ENCODE measurements around the gene TRIM44.
"Not testable (repeated sequence)": the region's sequence is repeated elsewhere in the genome, so short reads cannot be mapped to it uniquely, and the experiment has no call there.

TRIM44 gene

DNA sequence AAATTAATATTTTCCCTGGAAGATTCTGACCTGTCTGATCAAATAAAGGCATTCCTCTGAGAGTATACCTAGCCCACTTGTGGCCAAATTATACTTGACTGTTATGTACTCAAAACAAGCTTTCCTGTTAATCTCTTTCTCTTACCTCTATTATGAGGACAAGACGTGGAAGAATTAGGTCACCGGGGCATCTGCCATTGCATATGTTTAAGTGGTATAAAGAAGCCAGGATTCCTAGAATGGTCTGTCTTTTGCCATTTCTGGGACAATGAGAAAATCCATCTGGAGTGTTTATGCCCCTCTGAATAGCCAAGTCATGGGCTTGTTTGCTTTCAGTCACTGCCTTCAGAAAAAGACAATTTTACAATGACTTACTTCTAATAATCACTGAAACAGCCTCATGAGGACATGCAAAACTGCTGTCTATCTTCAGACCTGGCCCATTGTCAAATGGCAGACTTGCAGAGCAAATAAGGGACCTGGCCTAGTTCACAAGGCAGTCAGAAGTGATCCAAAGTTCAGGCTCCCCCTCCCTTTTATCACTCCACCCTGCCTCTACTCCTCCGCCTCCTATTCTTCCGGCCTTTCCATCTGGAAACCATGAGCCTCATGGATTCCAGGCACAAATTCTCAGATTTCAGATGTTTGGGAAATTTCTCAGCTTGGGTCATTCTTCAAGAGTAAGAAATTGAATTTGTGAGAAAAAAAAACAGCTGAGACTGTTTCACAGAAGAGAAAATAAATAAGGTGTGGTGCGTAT is 153.2 kb downstream of the TRIM44 start:
- no peak for DNase-seq (ENCODE audit: low spot score)

DNA sequence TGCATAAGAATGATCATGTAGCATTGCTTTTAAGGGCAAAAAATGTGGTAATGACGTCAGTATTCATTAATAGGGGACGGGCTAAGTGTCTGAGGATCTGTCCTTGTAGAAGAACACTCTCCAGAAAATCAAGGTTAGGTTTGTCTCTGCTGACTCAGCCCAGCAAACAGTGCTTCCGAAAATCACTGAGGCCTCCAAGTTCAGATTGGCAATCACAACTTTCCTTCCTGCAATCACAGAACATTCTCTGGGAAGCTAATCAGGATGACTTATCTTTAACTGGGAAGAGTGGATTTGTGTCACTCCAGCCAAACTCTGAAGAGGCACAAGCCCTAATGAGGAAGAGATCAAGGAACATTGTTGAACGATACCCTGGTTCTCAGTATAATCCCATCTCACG is 158.0 kb downstream of the TRIM44 start:
- DNase-seq (ENCODE audit: low spot score): no peak

DNA sequence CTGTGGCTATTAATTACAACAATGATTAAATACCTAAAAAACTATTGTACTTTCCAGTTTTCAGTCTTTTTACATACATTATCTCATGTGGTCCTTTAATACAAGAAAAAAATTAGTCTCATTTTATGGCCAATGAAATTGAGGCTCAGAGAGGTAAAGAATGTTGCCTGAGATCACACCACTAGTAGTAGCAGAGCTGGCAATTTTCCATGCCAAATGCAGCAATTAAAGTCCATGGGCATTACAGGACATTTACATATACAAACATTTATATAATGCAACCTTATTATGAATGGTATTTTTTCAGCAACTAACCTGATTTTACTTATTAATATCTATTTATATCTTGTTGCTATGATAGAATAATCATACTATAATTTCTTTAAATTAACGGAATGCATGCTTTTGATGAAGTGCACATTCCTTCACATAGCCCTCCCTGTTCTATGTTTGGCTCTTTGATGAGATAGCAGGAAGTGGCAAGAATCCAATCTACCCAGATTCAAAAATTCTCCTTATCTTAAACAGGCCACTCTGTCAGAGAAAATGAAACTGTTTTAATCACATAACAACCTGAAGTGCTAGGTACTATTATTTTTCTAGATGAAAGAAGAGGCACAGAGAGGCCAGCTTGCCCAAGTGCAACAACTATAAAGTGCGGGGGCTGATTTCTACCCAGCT is 160.4 kb downstream of the TRIM44 start:
- no peak for DNase-seq (ENCODE audit: low spot score)

DNA sequence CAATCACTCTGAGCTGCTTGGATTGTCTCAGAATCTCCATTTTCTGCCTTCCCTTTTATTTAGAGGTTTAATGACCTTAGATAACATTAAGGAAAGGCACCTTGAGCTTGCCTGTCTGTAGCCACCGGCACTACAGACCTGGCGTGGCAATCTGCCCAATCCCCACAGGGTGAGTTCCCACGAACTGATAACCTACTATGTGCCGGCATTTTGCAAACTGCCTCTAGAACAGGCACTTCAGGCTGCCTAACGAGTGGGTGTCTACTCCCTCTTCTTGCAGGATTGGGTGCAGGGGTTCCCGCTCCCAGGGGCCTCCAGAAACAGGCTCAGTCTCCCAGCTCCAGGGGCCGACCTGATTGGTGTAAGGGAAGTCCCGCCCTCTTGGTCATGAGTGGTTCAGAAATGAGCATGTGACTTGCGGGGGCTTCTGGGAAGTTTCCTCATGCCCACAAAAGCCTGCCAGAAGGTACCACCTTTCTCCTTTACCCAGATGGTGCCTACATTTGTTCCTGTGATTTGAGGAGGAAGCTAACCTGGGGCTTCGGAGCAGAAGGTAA is 161.2 kb downstream of the TRIM44 start:
- no peak for DNase-seq (ENCODE audit: low spot score)

DNA sequence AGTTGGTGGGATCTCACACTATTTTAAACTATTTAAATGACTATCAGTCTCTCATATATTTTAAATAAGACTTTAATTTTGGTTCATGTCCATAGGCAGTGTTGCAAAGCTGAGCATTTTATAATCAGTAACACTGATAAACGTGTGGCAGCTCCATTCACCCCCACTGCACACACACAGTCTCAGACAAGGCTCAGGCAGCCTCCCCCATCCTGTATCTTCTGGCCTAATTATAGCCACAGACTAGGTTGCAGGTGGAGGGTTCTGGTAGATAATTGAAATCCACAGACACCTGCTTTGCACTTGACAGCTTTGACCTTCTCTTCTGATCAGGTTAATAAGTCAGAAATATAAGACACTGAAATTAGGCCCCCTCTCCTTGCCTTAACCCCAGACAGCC is 162.8 kb downstream of the TRIM44 start:
- DNase-seq (ENCODE audit: low spot score): no peak

DNA sequence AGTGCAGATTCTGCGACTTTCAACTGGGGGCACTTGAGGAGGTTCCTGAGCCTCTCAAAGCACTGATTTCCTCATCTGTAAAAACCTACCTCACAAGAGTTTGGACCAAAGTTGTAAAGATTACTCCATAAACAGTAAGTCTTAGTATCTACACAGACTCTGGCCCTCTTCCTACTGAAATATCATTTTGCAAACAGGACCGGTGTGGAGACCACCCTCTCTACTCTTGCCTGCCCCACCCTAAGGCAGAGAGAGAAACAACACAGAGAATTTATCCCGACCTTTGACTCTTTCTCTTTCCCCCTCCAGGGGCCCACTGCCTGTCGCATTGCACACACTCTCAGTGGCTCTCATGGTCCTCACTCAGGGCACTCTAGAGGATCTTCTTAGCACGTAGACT is 163.4 kb downstream of the TRIM44 start:
- DNase-seq (ENCODE audit: low spot score): no peak

DNA sequence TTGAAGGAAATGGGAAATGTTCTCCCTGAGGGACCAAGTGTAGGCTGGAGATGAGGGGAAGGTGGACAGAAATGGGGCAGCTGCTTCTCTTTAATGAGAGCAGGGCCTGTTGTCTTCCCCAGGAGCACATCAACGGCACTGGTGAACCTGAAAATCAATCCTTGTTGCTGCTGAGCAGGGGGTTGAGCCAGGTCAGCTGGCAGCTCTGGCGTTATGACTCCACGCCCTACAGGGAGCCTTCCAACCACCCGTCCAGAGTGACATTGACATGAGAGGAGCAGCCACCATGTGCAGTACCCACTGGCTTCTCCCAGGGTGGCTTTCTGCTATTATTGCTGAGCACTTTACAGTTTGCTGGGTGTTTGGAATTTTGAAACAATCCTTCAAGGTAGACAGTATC is 164.4 kb downstream of the TRIM44 start:
- no peak for DNase-seq (ENCODE audit: low spot score)

DNA sequence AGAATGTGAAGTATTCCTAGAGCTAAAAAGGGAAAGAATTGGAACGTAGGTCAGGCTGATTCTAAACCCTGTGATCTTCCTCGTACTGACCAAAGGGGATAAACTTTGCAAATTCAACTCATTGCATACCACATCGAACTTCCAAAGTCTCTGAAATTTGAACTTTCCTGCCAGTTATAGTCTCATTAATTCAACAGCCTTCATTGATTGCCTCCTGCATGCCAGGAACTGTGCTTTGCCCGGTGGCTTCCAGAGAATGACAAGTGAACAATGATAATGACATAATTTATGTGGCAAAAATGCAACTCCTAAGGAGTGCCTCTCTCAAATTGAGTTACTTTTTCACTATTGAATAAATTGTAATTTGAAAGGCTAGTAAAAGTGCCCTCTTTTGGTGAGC is 173.6 kb downstream of the TRIM44 start:
- DNase-seq (ENCODE audit: low spot score): no peak

DNA sequence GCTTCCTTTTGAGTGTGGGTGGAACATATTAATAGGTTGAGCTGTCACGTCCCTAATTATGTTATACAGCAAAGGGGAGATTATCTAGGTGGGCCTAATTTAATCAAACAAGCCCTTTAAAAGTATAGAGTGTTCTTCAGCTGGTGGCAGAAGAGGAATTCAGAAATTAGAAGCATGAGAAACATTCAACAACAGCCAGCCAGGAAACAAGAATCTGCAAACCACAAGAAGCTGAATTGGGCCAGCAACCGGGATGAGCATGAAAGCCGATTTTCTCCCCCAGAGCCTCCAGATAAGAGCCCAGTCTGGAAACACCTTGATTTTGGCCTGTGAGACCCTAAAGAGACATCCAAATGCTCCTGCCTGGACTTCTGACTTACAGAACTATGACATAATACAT is 175.5 kb downstream of the TRIM44 start:
- no peak for DNase-seq (ENCODE audit: low spot score)

DNA sequence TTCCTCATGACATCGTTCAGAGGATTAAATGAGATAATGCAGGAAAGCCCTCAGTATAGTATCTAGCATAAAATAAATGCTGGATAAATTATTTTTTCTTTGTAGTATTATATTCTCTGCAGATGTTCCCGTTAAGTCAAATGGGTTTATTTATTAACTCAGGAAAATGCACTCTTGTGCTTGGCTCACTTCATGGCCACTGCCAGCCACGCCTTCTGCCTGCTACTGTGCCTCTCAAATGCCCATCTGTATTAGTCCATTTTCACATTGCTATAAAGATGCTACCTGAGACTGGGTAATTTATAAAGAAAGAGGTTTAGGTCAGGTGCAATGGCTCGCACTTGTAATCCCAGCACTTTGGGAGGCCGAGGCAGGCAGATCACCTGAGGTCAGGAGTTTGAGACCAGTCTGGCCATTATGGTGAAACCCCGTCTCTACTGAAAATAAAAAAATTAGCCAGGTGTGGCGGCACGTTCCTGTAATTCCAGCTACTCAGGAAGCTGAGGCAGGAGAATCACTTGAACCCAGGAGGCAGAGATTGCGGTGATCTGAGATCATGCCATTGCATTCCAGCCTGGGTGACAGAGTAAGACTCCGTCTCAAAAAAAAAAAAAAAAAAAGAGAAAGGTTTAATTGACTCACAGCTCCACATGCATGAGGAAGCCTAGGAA is 176.3 kb downstream of the TRIM44 start:
- DNase-seq (ENCODE audit: low spot score): not testable (repeated sequence)

DNA sequence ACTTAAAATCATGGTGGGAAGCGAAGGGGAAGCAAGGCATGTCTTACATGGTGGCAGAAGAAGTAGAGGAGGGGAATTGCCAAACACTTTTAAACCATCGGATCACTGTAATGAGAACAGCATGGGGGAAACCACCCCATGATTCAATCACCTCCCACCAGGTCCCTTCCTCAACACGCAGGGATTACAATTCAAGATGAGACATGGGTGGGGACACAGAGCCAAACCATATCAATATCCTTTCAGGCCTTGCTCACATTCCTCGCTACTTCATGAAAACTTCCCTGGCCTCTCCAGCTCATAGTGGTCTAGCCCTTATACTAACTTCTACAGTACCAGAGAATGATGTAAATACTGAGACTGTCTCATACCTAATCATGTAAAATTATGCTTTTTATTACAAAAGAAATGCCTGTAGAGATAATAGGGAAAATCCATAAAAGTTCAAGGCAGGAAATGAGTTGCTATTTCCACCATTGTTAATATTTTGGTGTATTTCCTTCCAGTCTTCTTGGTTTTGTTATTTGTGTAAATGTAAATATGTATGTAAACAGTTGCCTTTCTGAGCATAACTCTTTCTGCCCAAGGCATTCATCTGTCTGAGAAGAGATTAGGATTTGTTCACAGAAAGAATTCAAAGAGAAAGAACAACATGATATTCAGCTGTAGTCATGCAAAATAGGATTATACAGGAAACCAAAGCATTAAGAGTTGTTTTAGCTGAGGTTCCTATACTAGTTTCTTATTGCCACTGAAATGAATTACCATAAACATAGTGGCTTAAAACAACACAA is 177.0 kb downstream of the TRIM44 start:
- DNase-seq (ENCODE audit: low spot score): no peak

DNA sequence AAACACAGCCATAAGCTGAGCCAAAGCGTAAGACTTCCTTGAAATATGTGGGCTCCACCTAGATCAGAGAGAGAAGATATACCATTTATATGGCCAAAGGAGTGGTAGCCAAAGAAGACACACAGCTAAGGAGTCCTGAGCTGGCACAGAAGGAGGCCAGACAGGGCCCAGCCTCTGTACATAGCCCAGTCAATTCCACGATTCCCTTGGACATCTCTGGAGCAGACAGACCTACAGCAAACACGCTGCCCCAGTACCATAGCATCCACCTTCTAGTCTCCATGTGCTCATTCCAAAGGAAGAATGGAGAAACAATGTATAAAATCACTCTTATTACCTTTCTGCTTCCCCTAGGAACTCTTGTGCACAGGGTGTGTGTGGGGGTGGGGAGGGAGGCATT is 179.2 kb downstream of the TRIM44 start:
- DNase-seq (ENCODE audit: low spot score): no peak

DNA sequence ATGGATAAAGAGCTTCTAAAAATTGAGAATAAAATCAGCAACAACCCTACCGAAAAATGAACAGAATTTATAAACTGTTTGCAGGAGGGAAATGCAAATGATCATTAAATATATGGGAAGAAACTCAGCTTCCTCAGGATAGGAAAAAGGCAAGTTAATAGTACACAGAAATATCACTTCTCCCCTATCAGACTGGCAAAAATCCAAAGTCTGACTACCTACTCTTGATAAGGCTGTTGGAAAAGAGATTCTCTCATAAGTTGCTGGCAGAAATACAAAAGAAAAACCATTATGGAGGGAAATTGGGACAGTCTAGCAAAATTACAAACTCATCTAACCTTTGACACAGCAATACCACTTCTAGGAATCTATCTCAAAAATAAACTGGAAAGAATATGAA is 180.4 kb downstream of the TRIM44 start:
- no peak for DNase-seq (ENCODE audit: low spot score)

DNA sequence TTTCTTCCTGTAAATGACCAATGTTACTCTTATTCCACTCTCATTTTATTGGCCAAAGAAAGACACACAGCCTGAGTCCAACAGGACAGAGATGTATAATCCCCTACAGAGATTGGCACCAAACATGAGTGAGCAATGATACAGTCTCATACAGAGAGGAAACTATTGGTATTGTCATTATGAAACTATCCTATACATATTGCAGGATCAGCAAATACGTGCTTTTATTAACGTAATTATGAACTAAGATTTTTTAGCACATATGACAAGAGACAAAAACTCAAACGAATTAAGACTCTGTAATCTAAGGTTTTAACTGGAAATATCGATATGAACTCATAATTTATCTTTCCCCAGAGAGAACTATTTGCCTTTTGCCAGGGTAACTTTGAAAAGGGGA is 182.0 kb downstream of the TRIM44 start:
- no peak for DNase-seq (ENCODE audit: low spot score)

DNA sequence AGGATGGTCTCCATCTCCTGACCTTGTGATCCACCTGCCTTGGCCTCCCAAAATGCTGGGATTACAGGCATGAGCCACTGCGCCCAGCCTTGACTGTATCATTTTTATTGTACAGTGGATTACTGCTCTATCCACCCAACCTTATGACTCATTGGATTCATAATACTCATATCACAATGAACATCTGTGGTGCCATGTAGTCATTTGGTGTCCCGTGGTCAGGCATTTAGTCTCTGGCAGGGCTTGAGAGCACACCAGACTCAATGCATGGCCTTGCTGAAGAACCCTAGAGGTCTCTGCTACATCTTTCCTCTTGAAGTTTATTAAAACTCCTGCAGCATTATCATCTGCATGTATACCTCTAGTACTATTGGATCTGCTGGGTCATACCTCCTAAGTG is 183.3 kb downstream of the TRIM44 start:
- DNase-seq (ENCODE audit: low spot score): no peak

DNA sequence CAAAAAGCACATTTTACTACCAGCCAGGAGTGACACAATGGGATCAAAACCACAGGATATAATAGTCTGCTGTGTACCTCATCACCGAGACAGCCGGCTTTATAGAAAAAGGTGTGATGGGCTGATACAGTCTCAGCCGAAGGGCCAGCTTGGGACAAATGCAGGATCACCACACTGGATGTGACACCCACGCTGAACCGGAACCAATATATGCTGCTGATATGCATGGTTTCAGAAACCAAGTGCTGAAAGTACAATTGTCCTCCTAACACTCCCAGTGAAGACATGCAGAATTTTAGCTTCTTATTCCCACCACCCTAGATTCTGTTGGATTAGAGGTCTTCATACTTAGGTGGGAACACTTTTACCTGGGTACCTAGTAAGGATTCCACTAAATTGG is 184.3 kb downstream of the TRIM44 start:
- no peak for DNase-seq (ENCODE audit: low spot score)

DNA sequence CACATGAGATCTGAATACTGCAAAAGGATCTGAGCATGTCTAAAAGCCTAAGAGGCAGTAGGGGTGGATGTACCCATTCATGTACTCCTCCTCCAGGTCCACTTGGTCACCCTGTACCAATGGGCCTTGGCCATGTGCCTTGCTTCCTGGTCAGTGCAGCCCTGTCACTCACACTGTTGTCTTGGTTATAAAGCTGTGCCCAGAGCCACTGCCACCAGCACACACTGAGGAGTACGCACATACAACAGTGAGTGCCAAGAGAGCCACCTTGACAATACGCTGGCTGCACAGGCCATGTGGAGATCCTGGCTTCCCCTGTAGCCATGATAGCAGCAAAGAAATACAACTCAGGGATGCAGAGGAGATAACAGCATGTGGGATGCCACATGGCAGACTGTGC is 184.9 kb downstream of the TRIM44 start:
- DNase-seq (ENCODE audit: low spot score): no peak

DNA sequence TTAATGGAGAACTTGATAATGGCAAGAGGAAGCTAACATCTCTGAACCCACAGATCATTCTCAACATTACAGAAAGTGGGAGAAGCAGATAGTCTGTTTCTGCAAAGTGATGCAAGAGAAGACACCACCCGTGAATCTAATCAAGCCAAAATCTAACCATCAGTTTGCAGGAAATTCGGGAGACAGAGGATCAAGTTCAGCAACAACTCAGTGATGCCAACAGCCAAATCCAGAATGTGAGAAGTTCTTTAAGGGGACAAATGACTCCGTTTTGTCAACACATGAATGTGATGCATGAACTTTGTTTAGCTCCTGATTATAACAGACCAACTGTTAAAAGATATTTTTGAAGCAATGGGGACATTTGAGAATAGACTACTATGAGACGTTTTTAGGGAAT is 186.0 kb downstream of the TRIM44 start:
- DNase-seq (ENCODE audit: low spot score): no peak

DNA sequence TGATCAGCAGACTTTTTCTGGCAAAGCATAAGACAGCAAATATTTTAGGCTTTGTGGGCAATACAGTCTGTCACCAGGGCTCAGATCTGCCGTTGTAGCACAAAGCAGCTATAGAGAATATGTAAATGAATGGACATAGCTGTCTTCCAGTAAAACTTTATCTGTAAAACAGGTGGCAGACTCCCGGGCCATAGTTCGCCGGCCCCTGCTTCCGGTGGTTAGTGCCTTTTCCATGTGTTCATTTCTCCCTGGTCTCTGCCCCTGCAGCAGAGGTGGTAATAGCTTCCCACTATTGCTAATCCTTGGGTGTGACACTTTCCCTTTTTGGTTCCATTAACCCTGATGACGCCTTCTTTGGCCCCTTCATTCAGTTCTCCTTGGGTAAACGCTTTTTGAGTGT is 187.6 kb downstream of the TRIM44 start:
- no peak for DNase-seq (ENCODE audit: low spot score)

DNA sequence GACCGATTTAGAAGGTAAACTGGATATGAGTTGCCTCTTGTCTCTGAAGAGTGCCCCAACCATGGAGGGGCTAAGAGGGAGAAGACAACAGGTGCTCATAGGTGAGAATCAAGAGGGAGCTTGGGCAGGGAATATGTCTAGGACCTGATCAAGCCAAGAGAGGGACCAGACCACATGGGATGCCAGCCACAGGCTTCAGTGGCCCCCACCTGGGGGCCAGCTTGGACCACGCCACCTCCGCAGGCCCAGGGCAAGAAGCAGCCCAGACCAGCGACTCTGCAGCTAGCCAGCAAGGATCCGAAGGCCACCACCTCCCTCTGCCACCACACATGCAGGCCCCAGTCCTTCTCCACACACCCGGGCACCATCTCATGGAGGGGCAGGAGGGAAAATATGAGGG is 188.8 kb downstream of the TRIM44 start:
- no peak for DNase-seq (ENCODE audit: low spot score)

DNA sequence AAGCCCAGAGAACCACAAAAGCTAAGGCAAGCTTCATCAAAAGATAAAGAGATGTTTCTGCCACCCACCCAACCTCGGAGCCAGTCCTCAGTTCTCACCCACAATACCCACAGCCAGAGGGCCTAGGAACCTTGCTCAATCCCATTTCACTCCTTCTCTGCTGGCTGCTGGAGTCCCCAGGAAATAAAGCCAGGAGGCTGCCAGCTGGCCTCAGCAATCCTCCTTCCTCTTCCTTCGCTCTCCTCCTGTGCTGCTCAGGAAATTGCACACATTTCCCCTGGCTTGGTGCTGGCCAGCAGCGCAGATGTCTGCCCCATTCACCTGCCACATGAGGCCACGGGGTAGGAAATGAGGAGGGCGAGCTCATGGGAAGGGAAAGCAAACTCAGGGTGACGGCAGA is 189.5 kb downstream of the TRIM44 start:
- no peak for DNase-seq (ENCODE audit: low spot score)

DNA sequence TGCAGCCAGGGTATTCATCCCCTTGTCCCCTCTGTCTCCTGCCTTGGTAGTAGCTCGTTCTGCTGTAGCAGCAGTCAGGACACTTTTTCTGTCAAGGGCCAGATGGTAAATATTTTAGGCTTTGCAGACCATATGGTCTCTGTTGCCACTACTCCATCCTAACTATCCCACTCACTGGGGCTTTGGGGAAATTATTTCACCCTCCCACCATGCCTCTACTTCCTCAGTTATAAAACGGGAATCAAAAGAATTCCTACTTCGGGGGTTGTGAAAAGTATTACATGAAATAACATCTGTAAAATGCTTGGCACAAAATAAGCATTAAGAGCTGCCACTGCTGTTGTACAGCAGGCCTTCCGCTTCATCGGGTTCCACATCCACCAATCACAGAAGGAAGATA is 191.4 kb downstream of the TRIM44 start:
- no peak for DNase-seq (ENCODE audit: low spot score)
